NB4 (cell line): Measurements from ENCODE around the gene GPAM.

ENCODE experiments used
- CTCF ChIP-seq: IDR thresholded peaks from one replicate; pipeline ENCODE4 v1.5.1; 2012; ENCODE audit warnings: low read depth, low read length
- MYC ChIP-seq: IDR thresholded peaks from 2 replicates; pipeline ENCODE4 v1.6.1; 2011; ENCODE audit warnings: low read depth, low read length
- POLR2A ChIP-seq: IDR thresholded peaks from 2 replicates; pipeline ENCODE4 v1.6.1; 2011; ENCODE audit warnings: mild to moderate bottlenecking; ENCODE audit not compliant: insufficient read length; ENCODE audit errors: extremely low read depth
- TF ChIP-seq, protein P1 (sequence below): IDR thresholded peaks from 2 replicates; pipeline ENCODE4 v1.6.1; 2011; ENCODE audit warnings: low read depth, low read length

GRCh38 chr10:112230325-112230988 is 46.9 kb upstream of the GPAM start:
- TF ChIP-seq, protein P1, sequence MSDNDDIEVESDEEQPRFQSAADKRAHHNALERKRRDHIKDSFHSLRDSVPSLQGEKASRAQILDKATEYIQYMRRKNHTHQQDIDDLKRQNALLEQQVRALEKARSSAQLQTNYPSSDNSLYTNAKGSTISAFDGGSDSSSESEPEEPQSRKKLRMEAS, result no peak
- TF ChIP-seq CTCF (no peak), MYC (no peak), POLR2A (no peak)
